Body of pancreas (tissue), 4 donors: Measurements from ENCODE around the gene ANGPTL2. TPM values are rescaled to one million over a fixed set of nuclear protein-coding genes. Genes with fewer than 3 reads are reported as not detected.
A peak's percentile ranks its signal among the peaks of the same experiment; 100 is the strongest.

Experiments
- ATAC-seq: fragments of 150-250 bp; one replicate; pipeline ENCODE4 v1.9.1; 2016
- DNase-seq, 4 donors: peaks; one replicate each; pipeline ENCODE4 v3.0.0-alpha.2; 2019
- H3K27ac ChIP-seq, 4 donors: fragments of 200-600 bp; sonication (generic); 1 replicate in 3 of 4; 2 replicates in 1 of 4; pipeline versions ENCODE4 v1.5.1 to v1.6.1; 2016 to 2019; ENCODE audit warnings: mild to moderate bottlenecking in 1 of 4, mixed read lengths in 1 of 4, moderate library complexity in 1 of 4
- H3K27me3 ChIP-seq, 2 donors: fragments of 200-600 bp; sonication (generic); one replicate each; pipeline ENCODE4 v1.6.0; 2016; ENCODE audit warnings: mild to moderate bottlenecking in 1 of 2
- H3K36me3 ChIP-seq, 2 donors: fragments of 200-600 bp; sonication (generic); replicated peaks in 1 of 2; 2 replicates each; pipeline ENCODE4 v1.5.1; 2016; ENCODE audit warnings: low read depth in 2 of 2; ENCODE audit not compliant: insufficient read depth in 1 of 2
- H3K4me1 ChIP-seq: fragments of 200-600 bp; sonication (generic); one replicate; pipeline ENCODE4 v1.6.0; 2016
- H3K4me3 ChIP-seq, 2 donors: fragments of 200-600 bp; sonication (generic); 1 replicate in 1 of 2; 2 replicates in 1 of 2; pipeline ENCODE4 v1.5.1; 2016 to 2019
- H3K9me3 ChIP-seq, 3 donors: fragments of 200-600 bp; sonication (generic); 1 replicate in 2 of 3; 2 replicates in 1 of 3; pipeline ENCODE4 v1.5.1; 2016
- POLR2A ChIP-seq, 3 donors: fragments of 450-650 bp; IDR thresholded peaks; one replicate each; pipeline ENCODE4 v1.6.1; 2016; ENCODE audit warnings: antibody characterized with exemption in 3 of 3, mild to moderate bottlenecking in 2 of 3
- WGBS, 2 donors: methylation state at CpG; one replicate each; pipeline ENCODE4 v1.1.5; 2017; 5-methylcytosine and 5-hydroxymethylcytosine counted together
- intact Hi-C: fragments of 100-400 bp; cut with DNase I; formaldehyde crosslinking; loops from one replicate; pipeline ENCODE4 v1.15.1; 2023
- total RNA-seq, 2 donors: library from RNA; depleted of rRNA; stranded (reverse); fragments of >200 nt; gene quantifications; one replicate each; pipeline ENCODE4 v1.1.0, GENCODE V29; 2016
- TF ChIP-seq, protein P1 (sequence below), 7 experiments: fragments of 450-650 bp in 4 of 7; fragments of 200-600 bp in 3 of 7; sonication (generic) in 3 of 7; IDR thresholded peaks; one replicate each; pipeline ENCODE4 v1.5.1; 2016 to 2019; ENCODE audit warnings: antibody characterized with exemption in 7 of 7

The ANGPTL2 gene
- total RNA-seq, 2 donors from 2014 or later, result 3.1 to 7.6 TPM

DNA sequence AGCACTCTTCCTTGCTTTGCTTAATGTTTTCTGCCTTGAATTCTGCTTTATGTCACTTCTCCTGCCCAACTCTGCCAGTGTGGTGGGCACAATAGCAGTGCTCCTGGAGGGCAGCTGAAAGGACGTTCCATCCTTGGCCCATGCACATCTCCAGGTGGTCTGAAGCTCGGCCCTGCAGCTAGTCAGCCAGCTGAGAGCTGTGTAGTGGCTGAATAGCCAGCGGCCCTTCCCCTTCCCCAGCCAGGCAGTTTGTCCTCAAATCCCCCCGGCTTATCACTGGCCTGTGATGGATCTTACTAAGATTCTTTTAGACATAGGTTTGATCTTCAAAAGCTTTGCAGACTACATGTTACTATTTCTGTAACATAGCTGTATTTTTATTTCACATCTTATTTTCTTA lies 42.7 kb upstream of the ANGPTL2 start:
- DNase-seq, result no peak
- Histone ChIP-seq H3K27ac (no peak overlapping the region), H3K4me1 (no peaks in the 10 kb centered on the region), H3K4me3 (no peak overlapping the region), H3K27me3 (no peaks in the 10 kb centered on the region), H3K36me3 (no peaks in the 10 kb centered on the region), H3K9me3 (no peaks in the 10 kb centered on the region)
- no peak for TF ChIP-seq POLR2A (IDR thresholded peaks at IDR 0.05)
- TF ChIP-seq, protein P1, sequence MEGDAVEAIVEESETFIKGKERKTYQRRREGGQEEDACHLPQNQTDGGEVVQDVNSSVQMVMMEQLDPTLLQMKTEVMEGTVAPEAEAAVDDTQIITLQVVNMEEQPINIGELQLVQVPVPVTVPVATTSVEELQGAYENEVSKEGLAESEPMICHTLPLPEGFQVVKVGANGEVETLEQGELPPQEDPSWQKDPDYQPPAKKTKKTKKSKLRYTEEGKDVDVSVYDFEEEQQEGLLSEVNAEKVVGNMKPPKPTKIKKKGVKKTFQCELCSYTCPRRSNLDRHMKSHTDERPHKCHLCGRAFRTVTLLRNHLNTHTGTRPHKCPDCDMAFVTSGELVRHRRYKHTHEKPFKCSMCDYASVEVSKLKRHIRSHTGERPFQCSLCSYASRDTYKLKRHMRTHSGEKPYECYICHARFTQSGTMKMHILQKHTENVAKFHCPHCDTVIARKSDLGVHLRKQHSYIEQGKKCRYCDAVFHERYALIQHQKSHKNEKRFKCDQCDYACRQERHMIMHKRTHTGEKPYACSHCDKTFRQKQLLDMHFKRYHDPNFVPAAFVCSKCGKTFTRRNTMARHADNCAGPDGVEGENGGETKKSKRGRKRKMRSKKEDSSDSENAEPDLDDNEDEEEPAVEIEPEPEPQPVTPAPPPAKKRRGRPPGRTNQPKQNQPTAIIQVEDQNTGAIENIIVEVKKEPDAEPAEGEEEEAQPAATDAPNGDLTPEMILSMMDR (IDR thresholded peaks at IDR 0.05), result no peak
- intact Hi-C loops, result no loop called here
- WGBS, 2 donors, result 80 to 91% methylated on average over 4 of the region's 4 CpGs
- ATAC-seq, result no peak

- Histone ChIP-seq H3K9me3 (no peaks in the 10 kb centered on the region), H3K4me1 (no peaks in the 10 kb centered on the region), H3K27me3 (no peaks in the 10 kb centered on the region), H3K4me3 (no peak overlapping the region), H3K36me3 (no peaks in the 10 kb centered on the region), H3K27ac (no peak overlapping the region)
- no peak for TF ChIP-seq POLR2A (IDR thresholded peaks at IDR 0.05)
- TF ChIP-seq, protein P1 (IDR thresholded peaks at IDR 0.05), result no peak
- ATAC-seq (peak; percentile 18), DNase-seq (no peak)
- WGBS, 2 donors, result 67 to 75% methylated on average over 2 of the region's 2 CpGs
- intact Hi-C loops, result no loop called here
These were observed 41.0 kb upstream of the ANGPTL2 start for GRCh38 chr9:127163409-127163808.

DNA sequence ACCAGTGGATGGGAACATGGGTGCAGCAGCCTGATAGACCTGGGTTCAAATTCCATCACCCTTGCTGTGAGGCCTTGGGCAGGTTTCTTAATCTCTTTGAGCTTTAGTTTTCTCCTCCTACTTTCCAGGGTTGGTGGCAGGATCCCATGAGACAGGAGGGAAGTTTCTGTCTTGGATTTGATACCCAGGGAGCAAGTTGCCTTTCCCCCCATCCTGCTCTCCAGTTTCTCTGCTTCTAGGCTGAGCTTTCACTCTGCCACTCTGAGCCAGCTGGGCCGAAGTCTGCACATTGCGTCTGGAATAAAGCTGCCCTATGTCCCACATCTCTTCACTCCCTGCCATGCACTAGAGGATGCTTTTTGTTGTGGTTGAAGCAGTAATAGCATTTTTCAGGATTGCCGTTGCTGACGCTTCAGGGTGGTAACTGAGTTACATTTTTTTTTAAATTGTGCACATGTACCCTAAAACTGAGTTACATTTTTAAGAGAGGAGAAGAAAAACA lies 40.5 kb upstream of the ANGPTL2 start:
- H3K27ac ChIP-seq, result no peak overlapping the region

DNA sequence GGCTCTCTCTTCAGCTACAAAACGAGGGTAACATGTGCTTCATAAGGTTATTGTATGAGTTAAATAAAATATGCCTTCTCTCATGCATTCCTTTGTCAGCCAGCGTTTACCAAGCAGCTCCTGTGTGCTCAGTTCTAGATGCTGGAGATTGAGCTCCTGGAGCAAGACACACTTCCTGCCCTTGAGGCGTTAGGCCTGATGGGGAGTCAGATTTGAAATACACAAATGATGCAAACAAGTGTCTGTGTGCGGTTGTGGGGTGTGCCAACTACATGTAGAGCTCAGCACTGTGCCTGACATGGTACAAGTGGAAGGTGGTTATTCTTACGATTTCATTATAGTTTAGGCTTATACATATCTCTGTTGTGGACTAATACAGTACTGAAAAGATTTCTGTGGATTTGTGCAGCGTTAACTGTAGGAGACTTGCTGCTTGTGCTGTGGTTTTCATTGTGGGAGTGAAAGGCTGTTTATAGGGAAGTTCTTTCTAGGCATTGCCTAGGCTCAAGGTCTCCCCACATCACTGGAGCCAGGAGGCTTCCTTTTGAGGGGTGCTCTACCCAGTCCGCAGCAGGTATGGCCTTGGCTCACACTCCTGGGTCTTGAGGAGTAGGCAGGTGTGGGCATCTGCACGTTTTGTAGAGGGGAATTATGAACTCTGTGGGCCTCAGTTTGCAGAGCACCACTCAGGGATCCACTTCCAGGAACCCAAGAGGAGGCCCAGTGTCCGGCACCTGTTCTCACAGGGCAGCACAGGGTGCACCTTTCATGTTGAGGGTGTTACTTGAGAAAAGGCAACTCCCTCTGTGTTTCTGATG lies 39.8 kb upstream of the ANGPTL2 start:
- 60 to 62% methylated on average over 6 to 9 of the region's 9 CpGs for WGBS, 2 donors
- H3K27me3 ChIP-seq, result no peaks in the 10 kb centered on the region
- H3K4me1 ChIP-seq, result no peaks in the 10 kb centered on the region
- no peaks in the 10 kb centered on the region for H3K36me3 ChIP-seq
- DNase-seq, result no peak
- ATAC-seq, result no peak
- H3K4me3 ChIP-seq, result no peak overlapping the region
- H3K9me3 ChIP-seq, result no peaks in the 10 kb centered on the region
- intact Hi-C loops, result no loop called here
- no peak for TF ChIP-seq POLR2A (IDR thresholded peaks at IDR 0.05)
- TF ChIP-seq, protein P1 (IDR thresholded peaks at IDR 0.05), result no peak
- H3K27ac ChIP-seq, result no peak overlapping the region

More for the DNA sequence above, 40.5 kb upstream of the ANGPTL2 start:
- TF ChIP-seq, protein P1 (IDR thresholded peaks at IDR 0.05), result no peak
- TF ChIP-seq POLR2A (IDR thresholded peaks at IDR 0.05), result no peak
- Histone ChIP-seq H3K27me3 (no peaks in the 10 kb centered on the region), H3K36me3 (no peaks in the 10 kb centered on the region), H3K4me1 (no peaks in the 10 kb centered on the region), H3K9me3 (no peaks in the 10 kb centered on the region), H3K4me3 (no peak overlapping the region)
- no peak for ATAC-seq
- intact Hi-C loops, result no loop called here
- DNase-seq, result no peak
- WGBS, 2 donors, result 81 to 88% methylated on average over 4 of the region's 4 CpGs
